Neuronal stem cell (in vitro differentiated cells): Measurements from ENCODE around the gene RNF224.

Experiments
- DNase-seq: peaks from one replicate; pipeline ENCODE4 v3.0.0-alpha.2; 2013; ENCODE audit warnings: low spot score
- H2AFZ ChIP-seq: one replicate; pipeline ENCODE4 v1.6.1; 2013; ENCODE audit warnings: mild to moderate bottlenecking, low read length, inconsistent platforms
- H2AK5ac ChIP-seq: 2 replicates; pipeline ENCODE4 v1.6.1; 2013; ENCODE audit warnings: low read depth, mild to moderate bottlenecking, inconsistent platforms, low read length, moderate library complexity, mixed read lengths
- H2BK120ac ChIP-seq: 2 replicates; pipeline ENCODE4 v1.6.1; 2013; ENCODE audit warnings: low read depth, mild to moderate bottlenecking, inconsistent platforms, low read length, moderate library complexity, mixed read lengths
- H2BK12ac ChIP-seq: one replicate; pipeline ENCODE4 v1.6.1; 2013; ENCODE audit warnings: low read length, inconsistent platforms
- H2BK15ac ChIP-seq: 2 replicates; pipeline ENCODE4 v1.6.1; 2013; ENCODE audit warnings: mild to moderate bottlenecking, low read length, inconsistent platforms, mixed read lengths
- H2BK5ac ChIP-seq: one replicate; pipeline ENCODE4 v1.6.1; 2013; ENCODE audit warnings: inconsistent platforms, mild to moderate bottlenecking, low read length, moderate library complexity
- H3K14ac ChIP-seq: one replicate; pipeline ENCODE4 v1.6.1; 2013; ENCODE audit warnings: low read length, inconsistent platforms
- H3K18ac ChIP-seq: 2 replicates; pipeline ENCODE4 v1.6.1; 2013; ENCODE audit warnings: low read length, inconsistent platforms
- H3K23ac ChIP-seq: 2 replicates; pipeline ENCODE4 v1.6.1; 2013; ENCODE audit warnings: low read depth, mild to moderate bottlenecking, mixed read lengths, low read length, inconsistent platforms; ENCODE audit not compliant: poor library complexity
- H3K27ac ChIP-seq: replicated peaks from 3 replicates; pipeline ENCODE4 v1.5.1; 2013; ENCODE audit warnings: low read length, inconsistent platforms
- H3K27me3 ChIP-seq, 3 experiments: 2 replicates each; pipeline ENCODE4 v1.6.1; 2013; ENCODE audit warnings: low read length in 3 of 3, mild to moderate bottlenecking in 2 of 3, inconsistent platforms in 1 of 3, low read depth in 1 of 3, mixed read lengths in 1 of 3, moderate library complexity in 1 of 3; ENCODE audit not compliant: control insufficient read depth in 3 of 3, insufficient read depth in 3 of 3
- H3K36me3 ChIP-seq, 2 donors: replicated peaks in 1 of 2; 2 replicates each; pipeline ENCODE4 v1.6.1; 2013; ENCODE audit warnings: low read length in 2 of 2; ENCODE audit not compliant: control insufficient read depth in 2 of 2, insufficient read depth in 2 of 2
- H3K4ac ChIP-seq: 2 replicates; pipeline ENCODE4 v1.6.1; 2013; ENCODE audit warnings: inconsistent platforms, mild to moderate bottlenecking, low read length, moderate library complexity
- H3K4me1 ChIP-seq, 2 donors: 1 replicate in 1 of 2; 2 replicates in 1 of 2; pipeline ENCODE4 v1.6.1; 2013; ENCODE audit warnings: low read length in 2 of 2, low read depth in 1 of 2; ENCODE audit not compliant: control insufficient read depth in 2 of 2, insufficient read depth in 1 of 2
- H3K4me2 ChIP-seq: one replicate; pipeline ENCODE4 v1.6.1; 2013; ENCODE audit warnings: mild to moderate bottlenecking, low read length, inconsistent platforms; ENCODE audit not compliant: insufficient read depth, poor library complexity, severe bottlenecking
- H3K4me3 ChIP-seq, 2 donors: 2 replicates each; pipeline ENCODE4 v1.5.1; 2013; ENCODE audit warnings: low read length in 2 of 2, mild to moderate bottlenecking in 2 of 2, inconsistent platforms in 1 of 2, moderate library complexity in 1 of 2
- H3K79me1 ChIP-seq: one replicate; pipeline ENCODE4 v1.6.1; 2013; ENCODE audit warnings: low read depth, mild to moderate bottlenecking, inconsistent platforms, low read length, moderate library complexity
- H3K9ac ChIP-seq: one replicate; pipeline ENCODE4 v1.6.1; 2013; ENCODE audit warnings: mild to moderate bottlenecking, low read depth, low read length, inconsistent platforms; ENCODE audit not compliant: poor library complexity
- H3K9me3 ChIP-seq, 2 donors: replicated peaks in 1 of 2; 2 replicates each; pipeline versions ENCODE3 to v1.6.1; 2013; ENCODE audit warnings: low read length in 2 of 2, mild to moderate bottlenecking in 2 of 2, inconsistent platforms in 1 of 2, low read depth in 1 of 2, mixed read lengths in 1 of 2, moderate library complexity in 1 of 2; ENCODE audit not compliant: control insufficient read depth in 2 of 2, insufficient read depth in 1 of 2
- H4K8ac ChIP-seq: one replicate; pipeline ENCODE4 v1.6.1; 2013; ENCODE audit warnings: low read depth, mild to moderate bottlenecking, inconsistent platforms, low read length, moderate library complexity
- H4K91ac ChIP-seq: one replicate; pipeline ENCODE4 v1.6.1; 2013; ENCODE audit warnings: low read length, low read depth, mild to moderate bottlenecking, inconsistent platforms; ENCODE audit not compliant: poor library complexity
- WGBS, 2 donors: extraction: QIAGEN DNeasy Blood & Tissue Kit; methylation state at CpG; one replicate each; pipeline ENCODE4 v1.1.7; 2013; ENCODE audit warnings: missing lambda C conversion rate in 2 of 2, mixed read lengths in 1 of 2; ENCODE audit not compliant: insufficient read length in 2 of 2, insufficient replicate concordance in 1 of 2; ENCODE audit errors: extremely low coverage in 2 of 2; 5-methylcytosine and 5-hydroxymethylcytosine counted together

Gene RNF224

DNA sequence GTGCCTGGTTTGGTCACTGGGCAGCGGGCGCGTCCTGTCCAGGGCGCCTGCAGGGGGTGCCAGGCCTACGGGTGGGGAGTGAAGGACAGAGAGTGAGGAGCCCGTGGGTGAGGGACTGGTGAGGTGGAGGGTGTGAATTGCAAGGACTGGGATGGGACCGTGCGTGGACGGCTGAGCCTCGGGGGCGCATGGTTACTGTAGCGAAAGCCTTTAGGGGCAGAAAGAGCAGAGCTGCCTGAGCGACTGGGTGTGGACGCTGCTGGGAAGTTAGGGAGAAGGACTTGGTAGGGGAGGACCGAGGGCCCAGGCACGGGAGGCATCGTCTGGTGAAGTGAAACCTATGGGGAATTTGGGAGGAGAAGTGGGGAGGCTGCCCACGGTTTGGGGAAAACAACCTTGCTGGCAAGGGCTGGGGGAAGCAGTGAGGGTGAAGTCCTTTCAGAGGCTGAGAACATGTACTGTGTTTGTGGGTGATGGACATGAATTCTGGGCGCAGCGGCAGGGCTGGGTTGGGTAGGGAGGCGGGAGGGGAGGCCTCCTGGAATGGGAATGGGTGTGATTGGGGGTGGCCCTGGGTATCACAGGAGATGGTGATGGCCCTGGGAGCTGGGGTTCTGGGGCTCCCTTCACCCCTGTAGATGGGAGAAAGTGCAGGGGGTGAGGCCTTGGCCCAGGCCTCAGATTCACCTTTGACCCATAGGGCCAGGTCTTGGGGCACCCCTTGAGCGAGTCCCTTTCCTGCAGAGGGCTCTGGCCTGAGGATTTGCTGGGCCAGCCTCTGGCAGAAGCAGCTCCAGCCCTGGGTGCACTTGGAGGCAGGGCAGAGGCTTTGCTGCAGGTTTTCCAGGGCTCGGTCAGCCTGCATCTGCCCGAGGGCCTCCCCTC lies 48.5 kb downstream of the RNF224 start:
- DNase-seq = no peak
- Histone ChIP-seq H2BK120ac (peak overlapping the region; percentile 47), H3K9ac (peak overlapping the region; percentile 60), H3K4me2 (no peak overlapping the region), H2BK5ac (peak overlapping the region; percentile 39), H3K79me1 (peaks cover 9% of the 10 kb centered on the region), H3K23ac (peak overlapping the region; percentile 73), H3K4me3 (no peak overlapping the region), H3K9me3 (peaks cover 3 to 12% of the 10 kb centered on the region in 2 donors), H3K27me3 (peaks cover 0 to 30% (median 9%) of the 10 kb centered on the region in 3 experiments), H2BK12ac (peak overlapping the region; percentile 58), H3K36me3 (peaks cover 25 to 30% of the 10 kb centered on the region in 2 donors), H4K91ac (no peak overlapping the region), H3K14ac (peak overlapping the region; percentile 75), H3K27ac (peak overlapping the region; percentile 22), H2AK5ac (peak overlapping the region; percentile 86), H3K4ac (peak overlapping the region; percentile 66), H2AFZ (no peak overlapping the region), H3K18ac (peak overlapping the region; percentile 71), H2BK15ac (peak overlapping the region; percentile 85), H3K4me1 (peaks cover 11 to 23% of the 10 kb centered on the region in 2 donors), H4K8ac (no peak overlapping the region)
- WGBS, 2 donors = no CpG with 5 or more reads among the region's 24 CpGs

DNA sequence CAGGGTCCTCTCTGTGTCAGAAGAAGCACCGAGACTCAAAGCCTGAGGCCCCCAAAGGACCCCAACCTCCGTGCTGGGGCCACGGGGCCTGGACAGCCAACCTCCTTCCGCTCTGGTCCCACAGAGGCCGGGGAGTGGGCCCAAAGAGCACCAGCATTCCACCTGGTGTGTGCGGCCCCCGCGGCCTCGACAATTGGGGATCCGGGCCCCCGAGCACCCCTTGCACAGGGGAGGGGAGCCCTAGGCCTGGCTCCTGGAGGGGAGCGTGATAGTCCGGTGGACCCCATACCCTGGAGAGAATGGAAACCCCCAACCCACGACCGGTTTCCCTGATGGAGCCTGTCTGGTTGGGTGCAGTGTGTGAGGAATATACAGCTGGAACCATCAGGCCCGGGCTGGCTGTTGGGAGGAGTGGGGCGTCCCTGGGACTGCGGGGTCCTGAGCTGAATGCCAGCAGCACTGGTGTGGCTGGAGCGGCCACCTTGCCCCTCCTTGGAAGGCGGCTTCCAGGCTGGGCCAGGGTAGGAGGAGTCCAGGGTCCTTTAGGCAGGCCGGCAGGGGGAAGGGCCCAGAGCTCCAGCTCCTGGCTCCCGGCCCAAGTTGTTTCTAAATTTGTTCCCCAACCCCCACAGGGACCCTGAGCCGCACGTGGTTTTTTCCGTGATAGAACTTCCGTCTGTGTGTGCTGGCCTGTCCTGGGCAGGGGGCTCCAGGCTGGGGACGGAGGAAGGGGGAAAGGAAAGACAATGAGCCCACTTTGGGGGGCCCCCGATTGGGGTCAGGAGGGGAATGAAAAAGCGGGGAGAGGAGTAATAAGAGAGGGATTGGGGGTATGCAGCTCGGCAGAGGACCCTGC lies 49.4 kb downstream of the RNF224 start:
- H3K27me3 ChIP-seq = peaks cover 0 to 36% (median 9%) of the 10 kb centered on the region in 3 experiments
- peak overlapping the region; percentile 57 for H3K4me2 ChIP-seq
- H3K27ac ChIP-seq = peak overlapping the region; percentile 59
- peak overlapping the region; percentile 93 for H3K18ac ChIP-seq
- H3K23ac ChIP-seq = peak overlapping the region; percentile 96
- peak overlapping the region; percentile 75 for H2BK5ac ChIP-seq
- peak overlapping the region; percentile 58 for H2BK12ac ChIP-seq
- H2AK5ac ChIP-seq = peak overlapping the region; percentile 97
- peaks cover 11 to 23% of the 10 kb centered on the region in 2 donors for H3K4me1 ChIP-seq
- peak overlapping the region; percentile 96 for H2BK15ac ChIP-seq
- H3K9ac ChIP-seq = peak overlapping the region; percentile 44
- peak overlapping the region; percentile 94 for H2BK120ac ChIP-seq
- H3K4me3 ChIP-seq = no peak overlapping the region
- no peak overlapping the region for H3K4ac ChIP-seq
- H3K9me3 ChIP-seq = peaks cover 3 to 12% of the 10 kb centered on the region in 2 donors
- H4K8ac ChIP-seq = peak overlapping the region; percentile 82
- H3K14ac ChIP-seq = peak overlapping the region; percentile 97
- no CpG with 5 or more reads among the region's 30 CpGs for WGBS, 2 donors
- peaks cover 23 to 24% of the 10 kb centered on the region in 2 donors for H3K36me3 ChIP-seq
- DNase-seq = no peak
- H4K91ac ChIP-seq = no peak overlapping the region
- H3K79me1 ChIP-seq = peaks cover 9% of the 10 kb centered on the region
- H2AFZ ChIP-seq = no peak overlapping the region

DNA sequence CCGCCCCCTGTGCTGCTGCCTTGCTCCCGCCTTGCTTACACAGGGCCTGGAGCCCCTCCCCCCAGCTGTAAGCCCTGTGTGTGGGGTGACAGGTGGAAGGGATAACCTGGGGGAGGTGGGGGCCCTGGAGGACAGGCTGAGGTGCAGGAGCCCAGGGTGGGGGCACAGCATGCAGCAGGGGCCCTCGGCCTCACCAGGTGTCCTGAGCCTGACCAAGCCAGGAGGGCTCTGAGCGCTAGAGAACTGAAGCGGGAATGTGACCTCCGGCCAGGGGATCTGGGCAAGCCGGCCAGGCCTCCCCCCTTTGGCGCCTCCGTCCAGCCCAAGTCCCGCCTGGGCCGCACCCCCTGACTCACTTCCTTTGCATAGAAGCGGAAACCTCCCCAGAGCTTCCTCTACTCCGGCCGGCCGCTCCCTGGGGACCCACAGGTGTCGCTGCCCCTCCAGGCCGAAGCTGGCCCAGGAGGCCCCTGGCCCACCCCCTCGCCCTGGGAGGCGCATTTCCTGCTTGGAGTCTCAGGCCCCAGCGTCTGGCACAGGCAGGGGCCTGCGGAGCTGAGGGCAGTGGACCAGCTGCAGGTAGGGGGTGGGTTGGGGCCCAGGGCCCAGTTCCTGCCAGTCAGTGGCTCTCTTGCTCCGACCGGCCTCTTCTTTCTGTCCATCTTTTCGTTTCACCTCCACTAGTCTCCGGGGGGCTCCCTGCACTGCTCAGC lies 50.2 kb downstream of the RNF224 start, which contains the start of gene TOR4A:
Gene TOR4A, plus strand, starts transcription at position 398 of the 713 bp plus-strand sequence. CDS start 964 bp downstream, outside the sequence.
- Histone ChIP-seq H3K79me1 (peaks cover 7% of the 10 kb centered on the region), H3K27ac (peak within 1 kb of the TSS; percentile 59), H2BK12ac (peak within 1 kb of the TSS; percentile 73), H3K4me3 (peak within 1 kb of the TSS in 1 of 2 donors; percentile 69), H2AK5ac (peak within 1 kb of the TSS; percentile 97), H2AFZ (no peak within 1 kb of the TSS), H3K23ac (peak within 1 kb of the TSS; percentile 99), H3K4me1 (peaks cover 11 to 23% of the 10 kb centered on the region in 2 donors), H3K9ac (peak within 1 kb of the TSS; percentile 77), H2BK15ac (peak within 1 kb of the TSS; percentile 96), H3K9me3 (peaks cover 3 to 12% of the 10 kb centered on the region in 2 donors), H3K14ac (peak within 1 kb of the TSS; percentile 97), H3K18ac (peak within 1 kb of the TSS; percentile 93), H4K8ac (peak within 1 kb of the TSS; percentile 82), H3K4me2 (peak within 1 kb of the TSS; percentile 57), H2BK120ac (peak within 1 kb of the TSS; percentile 94), H3K4ac (peak within 1 kb of the TSS; percentile 66), H4K91ac (no peak within 1 kb of the TSS), H2BK5ac (peak within 1 kb of the TSS; percentile 75), H3K27me3 (peaks cover 0 to 39% (median 9%) of the 10 kb centered on the region in 3 experiments), H3K36me3 (peaks cover 16 to 19% of the 10 kb centered on the region in 2 donors)
- no CpG with 5 or more reads among the region's 25 CpGs for whole genome bisulfite sequencing, 2 donors
- no peak for DNase-seq
